ENCODE data around the gene RAD51B. TPM values are rescaled to one million over a fixed set of nuclear protein-coding genes. Genes with fewer than 3 reads are reported as not detected.

The RAD51B gene
- total and polyA plus RNA-seq, 2 of the 13 experiments (the other 11 are each of a cell fraction or from before 2014, with no cell fraction given) = 7.0 to 9.5 TPM

DNA sequence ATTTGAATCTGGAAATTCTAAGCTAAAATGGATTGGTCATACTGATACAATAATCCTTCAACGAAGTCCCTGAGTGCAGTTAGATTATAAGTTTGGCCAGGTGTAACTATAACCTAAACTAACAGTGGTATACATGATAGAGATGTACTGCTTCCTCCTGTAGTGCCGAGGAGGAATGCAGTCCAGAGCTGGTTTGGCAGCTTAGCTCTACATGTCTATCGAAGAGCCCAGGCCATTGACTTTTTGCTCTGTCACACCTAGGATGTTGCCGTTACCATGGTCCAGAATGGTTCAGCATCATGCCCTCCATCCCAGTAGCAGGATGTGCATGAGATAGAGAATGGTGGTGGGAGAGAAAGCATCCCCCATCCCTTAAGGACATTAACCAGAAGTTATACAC is 655.2 kb downstream of the RAD51B start:
- H3K27me3 ChIP-seq (ENCODE audit: control insufficient read depth in 1 of 2, insufficient read depth in 2 of 2, low read length in 2 of 2) = no peaks in the 10 kb centered on the region
- no peak overlapping the region for H3K27ac ChIP-seq (ENCODE audit: extremely low read length, insufficient read depth, low read length)
- no peaks in the 10 kb centered on the region for H3K9me3 ChIP-seq (ENCODE audit: low read length)
- no peaks in the 10 kb centered on the region for H4K20me1 ChIP-seq (ENCODE audit: insufficient read depth, low read length)
- intact Hi-C loops (cut with micrococcal nuclease; ENCODE audit: unreplicated experiment) = no loop called here
- DNase-seq (ENCODE audit: low spot score) (no peak), FAIRE-seq (no peak), ATAC-seq (no peak)
- WGBS (ENCODE audit: low lambda C conversion rate) = 89% methylated on average over 2 of the region's 4 CpGs
- H2AFZ ChIP-seq (ENCODE audit: low read length) = no peak overlapping the region
- no peak overlapping the region for H3K9ac ChIP-seq (ENCODE audit: insufficient read depth, low read depth, low read length)
- no TSS peak for BruUV-seq (replicated peaks)
- TF ChIP-seq, protein P1, sequence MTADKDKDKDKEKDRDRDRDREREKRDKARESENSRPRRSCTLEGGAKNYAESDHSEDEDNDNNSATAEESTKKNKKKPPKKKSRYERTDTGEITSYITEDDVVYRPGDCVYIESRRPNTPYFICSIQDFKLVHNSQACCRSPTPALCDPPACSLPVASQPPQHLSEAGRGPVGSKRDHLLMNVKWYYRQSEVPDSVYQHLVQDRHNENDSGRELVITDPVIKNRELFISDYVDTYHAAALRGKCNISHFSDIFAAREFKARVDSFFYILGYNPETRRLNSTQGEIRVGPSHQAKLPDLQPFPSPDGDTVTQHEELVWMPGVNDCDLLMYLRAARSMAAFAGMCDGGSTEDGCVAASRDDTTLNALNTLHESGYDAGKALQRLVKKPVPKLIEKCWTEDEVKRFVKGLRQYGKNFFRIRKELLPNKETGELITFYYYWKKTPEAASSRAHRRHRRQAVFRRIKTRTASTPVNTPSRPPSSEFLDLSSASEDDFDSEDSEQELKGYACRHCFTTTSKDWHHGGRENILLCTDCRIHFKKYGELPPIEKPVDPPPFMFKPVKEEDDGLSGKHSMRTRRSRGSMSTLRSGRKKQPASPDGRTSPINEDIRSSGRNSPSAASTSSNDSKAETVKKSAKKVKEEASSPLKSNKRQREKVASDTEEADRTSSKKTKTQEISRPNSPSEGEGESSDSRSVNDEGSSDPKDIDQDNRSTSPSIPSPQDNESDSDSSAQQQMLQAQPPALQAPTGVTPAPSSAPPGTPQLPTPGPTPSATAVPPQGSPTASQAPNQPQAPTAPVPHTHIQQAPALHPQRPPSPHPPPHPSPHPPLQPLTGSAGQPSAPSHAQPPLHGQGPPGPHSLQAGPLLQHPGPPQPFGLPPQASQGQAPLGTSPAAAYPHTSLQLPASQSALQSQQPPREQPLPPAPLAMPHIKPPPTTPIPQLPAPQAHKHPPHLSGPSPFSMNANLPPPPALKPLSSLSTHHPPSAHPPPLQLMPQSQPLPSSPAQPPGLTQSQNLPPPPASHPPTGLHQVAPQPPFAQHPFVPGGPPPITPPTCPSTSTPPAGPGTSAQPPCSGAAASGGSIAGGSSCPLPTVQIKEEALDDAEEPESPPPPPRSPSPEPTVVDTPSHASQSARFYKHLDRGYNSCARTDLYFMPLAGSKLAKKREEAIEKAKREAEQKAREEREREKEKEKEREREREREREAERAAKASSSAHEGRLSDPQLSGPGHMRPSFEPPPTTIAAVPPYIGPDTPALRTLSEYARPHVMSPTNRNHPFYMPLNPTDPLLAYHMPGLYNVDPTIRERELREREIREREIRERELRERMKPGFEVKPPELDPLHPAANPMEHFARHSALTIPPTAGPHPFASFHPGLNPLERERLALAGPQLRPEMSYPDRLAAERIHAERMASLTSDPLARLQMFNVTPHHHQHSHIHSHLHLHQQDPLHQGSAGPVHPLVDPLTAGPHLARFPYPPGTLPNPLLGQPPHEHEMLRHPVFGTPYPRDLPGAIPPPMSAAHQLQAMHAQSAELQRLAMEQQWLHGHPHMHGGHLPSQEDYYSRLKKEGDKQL (CRISPR knock-in tag; IDR thresholded peaks at IDR 0.05; ENCODE audit: low read depth) = no peak
- TF ChIP-seq, protein P2, sequence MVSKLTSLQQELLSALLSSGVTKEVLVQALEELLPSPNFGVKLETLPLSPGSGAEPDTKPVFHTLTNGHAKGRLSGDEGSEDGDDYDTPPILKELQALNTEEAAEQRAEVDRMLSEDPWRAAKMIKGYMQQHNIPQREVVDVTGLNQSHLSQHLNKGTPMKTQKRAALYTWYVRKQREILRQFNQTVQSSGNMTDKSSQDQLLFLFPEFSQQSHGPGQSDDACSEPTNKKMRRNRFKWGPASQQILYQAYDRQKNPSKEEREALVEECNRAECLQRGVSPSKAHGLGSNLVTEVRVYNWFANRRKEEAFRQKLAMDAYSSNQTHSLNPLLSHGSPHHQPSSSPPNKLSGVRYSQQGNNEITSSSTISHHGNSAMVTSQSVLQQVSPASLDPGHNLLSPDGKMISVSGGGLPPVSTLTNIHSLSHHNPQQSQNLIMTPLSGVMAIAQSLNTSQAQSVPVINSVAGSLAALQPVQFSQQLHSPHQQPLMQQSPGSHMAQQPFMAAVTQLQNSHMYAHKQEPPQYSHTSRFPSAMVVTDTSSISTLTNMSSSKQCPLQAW (CRISPR knock-in tag; IDR thresholded peaks at IDR 0.05) = no peak
- no peak for TF ChIP-seq SP2 (CRISPR knock-in tag; IDR thresholded peaks at IDR 0.05)
- no peak for TF ChIP-seq ARNT (IDR thresholded peaks at IDR 0.05)
- TF ChIP-seq PAF1 (CRISPR knock-in tag; IDR thresholded peaks at IDR 0.05) = no peak
- no peak for TF ChIP-seq SALL2 (CRISPR knock-in tag; IDR thresholded peaks at IDR 0.05)
- TF ChIP-seq RARG (CRISPR knock-in tag; IDR thresholded peaks at IDR 0.05; ENCODE audit: low read depth) = no peak
- TF ChIP-seq PITX1 (CRISPR knock-in tag; IDR thresholded peaks at IDR 0.05) = no peak
- no peak for TF ChIP-seq RAD21 (CRISPR knock-in tag; IDR thresholded peaks at IDR 0.05)
- TF ChIP-seq, protein P3, sequence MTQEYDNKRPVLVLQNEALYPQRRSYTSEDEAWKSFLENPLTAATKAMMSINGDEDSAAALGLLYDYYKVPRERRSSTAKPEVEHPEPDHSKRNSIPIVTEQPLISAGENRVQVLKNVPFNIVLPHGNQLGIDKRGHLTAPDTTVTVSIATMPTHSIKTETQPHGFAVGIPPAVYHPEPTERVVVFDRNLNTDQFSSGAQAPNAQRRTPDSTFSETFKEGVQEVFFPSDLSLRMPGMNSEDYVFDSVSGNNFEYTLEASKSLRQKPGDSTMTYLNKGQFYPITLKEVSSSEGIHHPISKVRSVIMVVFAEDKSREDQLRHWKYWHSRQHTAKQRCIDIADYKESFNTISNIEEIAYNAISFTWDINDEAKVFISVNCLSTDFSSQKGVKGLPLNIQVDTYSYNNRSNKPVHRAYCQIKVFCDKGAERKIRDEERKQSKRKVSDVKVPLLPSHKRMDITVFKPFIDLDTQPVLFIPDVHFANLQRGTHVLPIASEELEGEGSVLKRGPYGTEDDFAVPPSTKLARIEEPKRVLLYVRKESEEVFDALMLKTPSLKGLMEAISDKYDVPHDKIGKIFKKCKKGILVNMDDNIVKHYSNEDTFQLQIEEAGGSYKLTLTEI (CRISPR knock-in tag; conservative IDR thresholded peaks at IDR 0.05) = no peak
- TF ChIP-seq RFXANK (CRISPR knock-in tag; IDR thresholded peaks at IDR 0.05) = no peak
- no peak for TF ChIP-seq ZSCAN31 (CRISPR knock-in tag; IDR thresholded peaks at IDR 0.05; ENCODE audit: low read depth)
- TF ChIP-seq ZSCAN25 (CRISPR knock-in tag; IDR thresholded peaks at IDR 0.05) = no peak
- TF ChIP-seq MTA3 (CRISPR knock-in tag; IDR thresholded peaks at IDR 0.05) = no peak
- no peak for TF ChIP-seq ZNF567 (CRISPR knock-in tag; IDR thresholded peaks at IDR 0.05; ENCODE audit: borderline replicate concordance)
- no peak for TF ChIP-seq POLR2G (IDR thresholded peaks at IDR 0.05; ENCODE audit: low read depth, low read length)
- no peak for TF ChIP-seq SMAD9 (CRISPR knock-in tag; IDR thresholded peaks at IDR 0.05)
- TF ChIP-seq SOX13 (IDR thresholded peaks at IDR 0.05) = no peak
- TF ChIP-seq SOX13 (CRISPR knock-in tag; conservative IDR thresholded peaks at IDR 0.05 in 1 of 2, IDR thresholded peaks at IDR 0.05 in 1 of 2) = no peak
- no peak for TF ChIP-seq SSRP1 (CRISPR knock-in tag; IDR thresholded peaks at IDR 0.05)
- H3K79me2 ChIP-seq (ENCODE audit: insufficient read depth, low read length) = no peaks in the 10 kb centered on the region
- ChIA-PET POLR2A (no interaction called here), CTCF (ENCODE audit: low intra/inter-chr PET ratio, low total read pairs) (no interaction called here)
- in situ Hi-C loops (cut with HindIII; ENCODE audit: extremely low pct_ligation_motif_present, low pct_unique_long_range_greater_than_20kb) = no loop called here
- H3K4me1 ChIP-seq (ENCODE audit: insufficient read depth, low read length) = peaks cover 31% of the 10 kb centered on the region
- H3K4me3 ChIP-seq (replicated peaks in 1 of 3; ENCODE audit: insufficient read depth in 1 of 3, low read depth in 2 of 3, low read length in 3 of 3) = no peak overlapping the region
- no peaks in the 10 kb centered on the region for H3K36me3 ChIP-seq (replicated peaks in 1 of 2; ENCODE audit: control insufficient read depth in 1 of 2, insufficient read depth in 2 of 2, low read length in 2 of 2)
- H3K4me2 ChIP-seq (ENCODE audit: low read depth, low read length) = no peak overlapping the region

Data from HepG2 (cell line).